Hepatocyte (in vitro differentiated cells): Measurements from ENCODE around the gene PRCC. TPM values are rescaled to one million over a fixed set of nuclear protein-coding genes. Genes with fewer than 3 reads are reported as not detected.

ENCODE experiments used
- DNase-seq: peaks from one replicate; pipeline ENCODE4 v3.0.0-alpha.2; 2016; ENCODE audit warnings: low spot score
- H2AFZ ChIP-seq: fragments of 200-600 bp; sonication (generic); 2 replicates; pipeline ENCODE4 v1.6.0; 2016; ENCODE audit warnings: antibody characterized with exemption, mild to moderate bottlenecking
- H3K27ac ChIP-seq: fragments of 200-600 bp; sonication (generic); 2 replicates; pipeline ENCODE4 v1.5.1; 2016; ENCODE audit warnings: mild to moderate bottlenecking
- H3K27me3 ChIP-seq: fragments of 200-600 bp; sonication (generic); 2 replicates; pipeline ENCODE4 v1.6.1; 2016
- H3K36me3 ChIP-seq: fragments of 200-600 bp; sonication (generic); replicated peaks from 2 replicates; pipeline ENCODE4 v1.5.1; 2016; ENCODE audit warnings: low read depth; ENCODE audit not compliant: insufficient read depth
- H3K4me1 ChIP-seq: fragments of 200-600 bp; sonication (generic); 2 replicates; pipeline ENCODE4 v1.5.1; 2016; ENCODE audit warnings: mild to moderate bottlenecking, moderate library complexity; ENCODE audit not compliant: insufficient read depth
- H3K4me2 ChIP-seq: fragments of 200-600 bp; sonication (generic); 2 replicates; pipeline ENCODE4 v1.6.0; 2016
- H3K4me3 ChIP-seq: fragments of 200-600 bp; sonication (generic); 2 replicates; pipeline ENCODE4 v1.5.1; 2016; ENCODE audit warnings: mild to moderate bottlenecking
- H3K79me2 ChIP-seq: fragments of 200-600 bp; sonication (generic); 2 replicates; pipeline ENCODE4 v1.6.0; 2017; ENCODE audit warnings: mild to moderate bottlenecking
- H3K9me2 ChIP-seq: fragments of 200-600 bp; sonication (generic); replicated peaks from 2 replicates; pipeline ENCODE4 v1.6.0; 2017; ENCODE audit warnings: mild to moderate bottlenecking; ENCODE audit not compliant: insufficient read depth
- H3K9me3 ChIP-seq: fragments of 200-600 bp; sonication (generic); 2 replicates; pipeline ENCODE4 v1.5.1; 2016; ENCODE audit warnings: low read depth, mild to moderate bottlenecking
- H4K20me1 ChIP-seq: fragments of 200-600 bp; sonication (generic); 2 replicates; pipeline ENCODE4 v1.6.0; 2016; ENCODE audit warnings: mild to moderate bottlenecking; ENCODE audit not compliant: insufficient read depth, poor library complexity, severe bottlenecking
- CTCF ChIP-seq: fragments of 200-600 bp; sonication (generic); IDR thresholded peaks from 2 replicates; pipeline ENCODE4 v1.5.1; 2016; ENCODE audit warnings: antibody characterized with exemption, mild to moderate bottlenecking; ENCODE audit not compliant: poor library complexity
- EZH2 ChIP-seq: fragments of 200-600 bp; sonication (generic); IDR thresholded peaks from 2 replicates; pipeline ENCODE4 v1.6.1; 2016; ENCODE audit warnings: antibody characterized with exemption, mild to moderate bottlenecking, borderline replicate concordance
- EZH2phosphoT487 ChIP-seq: fragments of 200-600 bp; sonication (generic); IDR thresholded peaks from one replicate; pipeline ENCODE4 v1.6.1; 2018; ENCODE audit warnings: antibody characterized with exemption, mild to moderate bottlenecking, low read depth, moderate library complexity; ENCODE audit not compliant: unreplicated experiment, severe bottlenecking
- WGBS: methylation state at CpG from one replicate; pipeline ENCODE4 v1.1.6; 2016; ENCODE audit warnings: low lambda C conversion rate; ENCODE audit errors: missing lambda C conversion rate; 5-methylcytosine and 5-hydroxymethylcytosine counted together
- polyA plus RNA-seq: library from polyadenylated mRNA; unstranded; fragments of >200 nt; fragmentation: Nextera tagmentation; extraction: Ambion mirVana; gene quantifications from 2 replicates; pipeline ENCODE4 v1.2.1, GENCODE V29; 2016
- total RNA-seq: library from RNA; depleted of rRNA; stranded (reverse); fragments of >200 nt; gene quantifications from 2 replicates; pipeline ENCODE4 v1.2.3, GENCODE V29; 2014

PRCC gene
- total and polyA plus RNA-seq, 2 experiments from 2014 or later, result 35.9 to 108 TPM

GRCh38 chr1:156795787-156796186 lies 28.5 kb downstream of the PRCC start:
- Histone ChIP-seq H3K4me1 (no peaks in the 10 kb centered on the region), H3K9me3 (no peaks in the 10 kb centered on the region), H3K4me3 (no peak overlapping the region), H2AFZ (no peak overlapping the region), H3K79me2 (peaks cover 8% of the 10 kb centered on the region), H3K36me3 (peaks cover 2% of the 10 kb centered on the region), H3K27me3 (no peaks in the 10 kb centered on the region), H3K27ac (no peak overlapping the region), H3K9me2 (no peaks in the 10 kb centered on the region), H4K20me1 (peaks cover 9% of the 10 kb centered on the region), H3K4me2 (no peak overlapping the region)
- TF ChIP-seq CTCF (no peak), EZH2phosphoT487 (no peak), EZH2 (no peak)
- WGBS, result 87% methylated on average over 7 of the region's 7 CpGs
- DNase-seq, result no peak

GRCh38 chr1:156796340-156797097 lies 29.2 kb downstream of the PRCC start:
- H3K27ac ChIP-seq, result no peak overlapping the region
- H3K9me3 ChIP-seq, result no peaks in the 10 kb centered on the region
- no peak overlapping the region for H2AFZ ChIP-seq
- H3K36me3 ChIP-seq, result peaks cover 2% of the 10 kb centered on the region
- peaks cover under 1% of the 10 kb centered on the region for H3K79me2 ChIP-seq
- H3K4me2 ChIP-seq, result no peak overlapping the region
- no peaks in the 10 kb centered on the region for H3K27me3 ChIP-seq
- peaks cover 3% of the 10 kb centered on the region for H4K20me1 ChIP-seq
- 80% methylated on average over 8 of the region's 8 CpGs for whole genome bisulfite sequencing
- no peak for TF ChIP-seq CTCF
- no peak for TF ChIP-seq EZH2
- TF ChIP-seq EZH2phosphoT487, result no peak
- no peak for DNase-seq
- H3K4me3 ChIP-seq, result no peak overlapping the region
- peaks cover 2% of the 10 kb centered on the region for H3K4me1 ChIP-seq
- no peaks in the 10 kb centered on the region for H3K9me2 ChIP-seq

- H3K9me3 ChIP-seq, result no peaks in the 10 kb centered on the region
- no peak overlapping the region for H3K27ac ChIP-seq
- H3K4me2 ChIP-seq, result no peak overlapping the region
- H3K4me3 ChIP-seq, result no peak overlapping the region
- no peaks in the 10 kb centered on the region for H3K79me2 ChIP-seq
- H3K9me2 ChIP-seq, result no peaks in the 10 kb centered on the region
- no peaks in the 10 kb centered on the region for H3K27me3 ChIP-seq
- TF ChIP-seq EZH2phosphoT487 (no peak), CTCF (peak; percentile 78)
- H2AFZ ChIP-seq, result no peak overlapping the region
- peaks cover 8% of the 10 kb centered on the region for H3K4me1 ChIP-seq
- peak; percentile 69 for DNase-seq
- H3K36me3 ChIP-seq, result peaks cover under 1% of the 10 kb centered on the region
- peaks cover 3% of the 10 kb centered on the region for H4K20me1 ChIP-seq
- WGBS, result 20% methylated on average over 4 of the region's 4 CpGs
Measured at GRCh38 chr1:156797212-156797871, 30.0 kb downstream of the PRCC start.
